SU-DHL-6 (cell line): ENCODE data around the gene ASPRV1.

Experiments
- H2AFZ ChIP-seq: fragments of 200-600 bp; sonication (generic); 2 replicates; pipeline ENCODE4 v1.6.1; 2014; ENCODE audit warnings: low read depth, mild to moderate bottlenecking, moderate library complexity, mixed read lengths, antibody characterized with exemption, low read length; ENCODE audit not compliant: severe bottlenecking
- H3F3A ChIP-seq: fragments of 200-600 bp; shearing (Covaris generic); 2 replicates; pipeline ENCODE4 v1.6.0; 2016; ENCODE audit warnings: antibody characterized with exemption, mild to moderate bottlenecking; ENCODE audit not compliant: insufficient read depth
- H3K27ac ChIP-seq: fragments of 200-600 bp; sonication (generic); 2 replicates; pipeline ENCODE4 v1.5.1; 2016; ENCODE audit warnings: low read depth, mild to moderate bottlenecking, low read length, moderate library complexity, mixed read lengths
- H3K27me3 ChIP-seq: fragments of 200-600 bp; sonication (generic), shearing (Covaris generic); 2 replicates; pipeline ENCODE4 v1.6.0; 2014; ENCODE audit warnings: mild to moderate bottlenecking, low read length
- H3K36me3 ChIP-seq: fragments of 200-600 bp; sonication (generic); 2 replicates; pipeline ENCODE4 v1.6.1; 2014; ENCODE audit warnings: mild to moderate bottlenecking, low read length, mixed read lengths
- H3K4me2 ChIP-seq: fragments of 300-600, 200-600 bp; shearing (Covaris generic), sonication (generic); 2 replicates; pipeline ENCODE4 v1.6.0; 2014; ENCODE audit warnings: low read length, low read depth, mild to moderate bottlenecking; ENCODE audit not compliant: poor library complexity, severe bottlenecking
- H3K4me3 ChIP-seq: fragments of 200-600 bp; sonication (generic); 2 replicates; pipeline ENCODE4 v1.5.1; 2014; ENCODE audit warnings: antibody characterized with exemption, low read length, mild to moderate bottlenecking, mixed read lengths; ENCODE audit not compliant: insufficient read depth, poor library complexity, severe bottlenecking
- H3K79me2 ChIP-seq: fragments of 200-600 bp; sonication (generic); 2 replicates; pipeline ENCODE4 v1.6.1; 2014; ENCODE audit warnings: mild to moderate bottlenecking, low read length, moderate library complexity; ENCODE audit not compliant: insufficient read depth
- H3K9ac ChIP-seq: fragments of 200-600 bp; sonication (generic); 2 replicates; pipeline ENCODE4 v1.7.0; 2014; ENCODE audit warnings: mild to moderate bottlenecking, low read length
- H3K9me2 ChIP-seq: fragments of 200-600 bp; sonication (generic); replicated peaks from 2 replicates; pipeline ENCODE4 v1.6.1; 2014; ENCODE audit warnings: low read length; ENCODE audit not compliant: insufficient read depth
- H3K9me3 ChIP-seq: fragments of 200-600 bp; sonication (generic); 2 replicates; pipeline ENCODE4 v1.6.1; 2014; ENCODE audit warnings: low read length, mixed read lengths; ENCODE audit not compliant: insufficient read depth
- H4K20me1 ChIP-seq: fragments of 200-600 bp; sonication (generic); 2 replicates; pipeline ENCODE4 v1.6.1; 2014; ENCODE audit warnings: low read depth, mild to moderate bottlenecking, antibody characterized with exemption, low read length, moderate library complexity, mixed read lengths
- EZH2phosphoT487 ChIP-seq: fragments of 200-600 bp; sonication (generic), shearing (Covaris generic); conservative IDR thresholded peaks from 2 replicates; pipeline ENCODE4 v1.6.1; 2018; ENCODE audit warnings: mild to moderate bottlenecking, antibody characterized with exemption, low read length, moderate library complexity, mixed read lengths
- TF ChIP-seq, protein P1 (sequence below): fragments of 200-600 bp; sonication (generic); IDR thresholded peaks from one replicate; pipeline ENCODE4 v1.5.1; 2017; ENCODE audit warnings: antibody characterized with exemption, mild to moderate bottlenecking, low read length, moderate library complexity; ENCODE audit not compliant: insufficient read depth, poor library complexity, severe bottlenecking

Gene ASPRV1

DNA sequence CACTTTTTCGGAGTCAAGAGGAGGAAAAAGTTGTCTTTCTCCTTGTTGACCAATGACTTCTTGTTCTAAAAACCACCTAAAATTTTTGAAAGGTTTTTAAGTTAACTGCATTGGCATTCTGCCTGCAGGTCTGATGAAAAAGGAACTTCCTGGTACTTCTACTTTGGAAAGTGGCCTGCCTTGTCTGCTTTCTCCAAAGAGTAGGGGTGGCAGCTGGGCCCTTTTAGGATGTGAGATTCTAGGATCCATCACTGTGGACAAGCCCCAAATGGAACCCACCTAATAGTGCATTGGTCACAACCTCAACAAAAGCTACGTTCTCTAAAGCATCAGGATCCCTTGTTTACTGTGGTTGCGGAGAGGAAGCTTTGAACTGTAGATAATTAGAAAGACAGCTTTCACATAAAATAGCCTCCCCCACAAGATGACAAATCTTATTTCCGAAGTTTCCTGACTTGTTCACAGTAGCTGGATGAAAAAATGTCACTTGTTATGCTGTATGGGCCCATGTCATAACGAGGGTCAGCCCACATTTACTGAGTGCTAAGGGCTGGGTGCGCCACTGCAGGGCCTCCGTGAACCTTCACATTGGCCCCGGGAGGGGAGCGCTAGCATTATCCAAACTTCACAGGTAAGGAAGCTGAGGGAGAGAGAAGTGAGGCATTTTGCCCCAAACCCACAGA is 17.4 kb downstream of the ASPRV1 start:
- H3K9me3 ChIP-seq, result no peaks in the 10 kb centered on the region
- H3K4me2 ChIP-seq, result no peak overlapping the region
- H3K27me3 ChIP-seq, result no peaks in the 10 kb centered on the region
- no peaks in the 10 kb centered on the region for H3K36me3 ChIP-seq
- no peak overlapping the region for H3K27ac ChIP-seq
- H3K4me3 ChIP-seq, result no peak overlapping the region
- H2AFZ ChIP-seq, result no peak overlapping the region
- H3F3A ChIP-seq, result no peaks in the 10 kb centered on the region
- H3K9ac ChIP-seq, result no peak overlapping the region
- TF ChIP-seq EZH2phosphoT487, result no peak
- TF ChIP-seq, protein P1, sequence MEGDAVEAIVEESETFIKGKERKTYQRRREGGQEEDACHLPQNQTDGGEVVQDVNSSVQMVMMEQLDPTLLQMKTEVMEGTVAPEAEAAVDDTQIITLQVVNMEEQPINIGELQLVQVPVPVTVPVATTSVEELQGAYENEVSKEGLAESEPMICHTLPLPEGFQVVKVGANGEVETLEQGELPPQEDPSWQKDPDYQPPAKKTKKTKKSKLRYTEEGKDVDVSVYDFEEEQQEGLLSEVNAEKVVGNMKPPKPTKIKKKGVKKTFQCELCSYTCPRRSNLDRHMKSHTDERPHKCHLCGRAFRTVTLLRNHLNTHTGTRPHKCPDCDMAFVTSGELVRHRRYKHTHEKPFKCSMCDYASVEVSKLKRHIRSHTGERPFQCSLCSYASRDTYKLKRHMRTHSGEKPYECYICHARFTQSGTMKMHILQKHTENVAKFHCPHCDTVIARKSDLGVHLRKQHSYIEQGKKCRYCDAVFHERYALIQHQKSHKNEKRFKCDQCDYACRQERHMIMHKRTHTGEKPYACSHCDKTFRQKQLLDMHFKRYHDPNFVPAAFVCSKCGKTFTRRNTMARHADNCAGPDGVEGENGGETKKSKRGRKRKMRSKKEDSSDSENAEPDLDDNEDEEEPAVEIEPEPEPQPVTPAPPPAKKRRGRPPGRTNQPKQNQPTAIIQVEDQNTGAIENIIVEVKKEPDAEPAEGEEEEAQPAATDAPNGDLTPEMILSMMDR, result no peak
- H3K9me2 ChIP-seq, result no peaks in the 10 kb centered on the region
- H3K79me2 ChIP-seq, result no peaks in the 10 kb centered on the region
- H4K20me1 ChIP-seq, result no peaks in the 10 kb centered on the region

DNA sequence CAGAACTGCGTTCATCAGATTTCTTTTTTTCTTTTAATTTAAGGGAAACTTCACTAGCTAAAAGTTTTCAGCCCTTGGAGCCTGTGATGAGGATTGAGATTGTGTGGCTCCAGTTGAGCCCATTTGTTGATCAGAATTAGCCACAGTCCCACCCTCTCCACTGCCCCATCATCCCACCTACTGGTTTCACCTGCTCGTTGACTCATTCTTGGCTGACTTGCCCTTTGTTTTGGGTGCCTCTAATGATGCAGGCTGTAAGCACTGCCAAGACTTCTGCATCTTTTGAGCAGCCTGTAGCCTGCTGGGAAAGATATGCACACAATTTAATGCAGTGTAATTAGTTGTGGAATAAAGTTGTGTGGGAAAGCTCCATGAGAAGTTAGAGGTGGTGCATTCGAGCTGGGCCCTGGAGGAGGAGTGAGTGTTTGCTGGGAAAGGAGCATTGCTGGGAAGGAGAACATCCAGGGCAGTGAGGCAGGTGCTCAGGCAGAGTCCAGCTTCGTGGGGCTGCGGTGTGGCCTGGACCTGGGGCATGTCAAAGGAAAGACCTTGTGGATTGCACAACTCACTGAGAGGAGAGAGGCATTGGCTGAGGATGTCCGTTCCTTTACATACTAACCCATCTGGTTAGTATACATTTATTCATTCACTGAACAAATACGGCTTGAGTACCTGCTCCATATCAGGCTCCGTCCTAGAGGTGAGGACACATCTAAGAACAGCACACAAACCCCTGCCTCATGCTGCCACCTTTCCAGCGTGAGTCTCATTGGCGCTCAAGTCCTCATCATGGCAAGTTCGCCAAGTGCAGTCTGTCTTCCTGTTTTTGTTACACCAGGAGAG is 18.2 kb downstream of the ASPRV1 start:
- Histone ChIP-seq H3K27ac (no peak overlapping the region), H3K27me3 (no peaks in the 10 kb centered on the region), H3K79me2 (no peaks in the 10 kb centered on the region), H3K4me2 (no peak overlapping the region), H3K9me2 (no peaks in the 10 kb centered on the region), H4K20me1 (no peaks in the 10 kb centered on the region), H2AFZ (no peak overlapping the region), H3F3A (no peaks in the 10 kb centered on the region), H3K36me3 (no peaks in the 10 kb centered on the region), H3K9ac (no peak overlapping the region), H3K4me3 (no peak overlapping the region), H3K9me3 (no peaks in the 10 kb centered on the region)
- no peak for TF ChIP-seq EZH2phosphoT487
- TF ChIP-seq, protein P1, result no peak

DNA sequence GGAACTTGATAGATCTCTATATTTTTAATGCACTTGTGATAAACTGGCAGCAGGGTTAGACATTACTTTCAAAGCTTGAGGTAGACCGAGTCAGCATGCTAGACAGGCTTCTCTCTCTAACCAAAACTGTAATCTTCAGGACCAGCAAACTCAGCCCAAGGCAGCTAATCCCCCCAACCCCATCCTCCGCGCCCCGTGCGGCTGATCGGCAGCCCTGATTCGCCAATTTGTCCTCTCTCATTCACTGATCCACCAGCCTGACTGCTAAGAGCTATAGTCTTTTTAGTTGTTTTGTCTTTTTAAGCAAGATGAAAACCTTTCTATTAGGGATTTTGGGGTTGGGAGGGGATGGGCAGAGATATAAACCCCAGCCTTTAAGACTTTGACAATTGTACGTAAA is 20.7 kb downstream of the ASPRV1 start:
- Histone ChIP-seq H3K4me3 (no peak overlapping the region), H4K20me1 (no peaks in the 10 kb centered on the region), H3K27me3 (no peaks in the 10 kb centered on the region), H3K9me2 (no peaks in the 10 kb centered on the region), H3K9ac (no peak overlapping the region), H3K79me2 (no peaks in the 10 kb centered on the region), H3K36me3 (no peaks in the 10 kb centered on the region), H3K9me3 (no peaks in the 10 kb centered on the region), H3K27ac (no peak overlapping the region), H3K4me2 (no peak overlapping the region), H2AFZ (no peak overlapping the region), H3F3A (no peaks in the 10 kb centered on the region)
- TF ChIP-seq, protein P1, result no peak
- TF ChIP-seq EZH2phosphoT487, result no peak
